Fibroblast of skin of left quadriceps (primary cell): Measurements from ENCODE around the gene RAET1L.
"Not testable (repeated sequence)": the region's sequence is repeated elsewhere in the genome, so short reads cannot be mapped to it uniquely, and the experiment has no call there.

ENCODE experiments used
- DNase-seq, 2 experiments: peaks; one replicate each; pipeline ENCODE4 v3.0.0-alpha.2; 2013; ENCODE audit warnings: low read depth in 2 of 2

Gene RAET1L, protein sequence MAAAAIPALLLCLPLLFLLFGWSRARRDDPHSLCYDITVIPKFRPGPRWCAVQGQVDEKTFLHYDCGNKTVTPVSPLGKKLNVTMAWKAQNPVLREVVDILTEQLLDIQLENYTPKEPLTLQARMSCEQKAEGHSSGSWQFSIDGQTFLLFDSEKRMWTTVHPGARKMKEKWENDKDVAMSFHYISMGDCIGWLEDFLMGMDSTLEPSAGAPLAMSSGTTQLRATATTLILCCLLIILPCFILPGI

DNA sequence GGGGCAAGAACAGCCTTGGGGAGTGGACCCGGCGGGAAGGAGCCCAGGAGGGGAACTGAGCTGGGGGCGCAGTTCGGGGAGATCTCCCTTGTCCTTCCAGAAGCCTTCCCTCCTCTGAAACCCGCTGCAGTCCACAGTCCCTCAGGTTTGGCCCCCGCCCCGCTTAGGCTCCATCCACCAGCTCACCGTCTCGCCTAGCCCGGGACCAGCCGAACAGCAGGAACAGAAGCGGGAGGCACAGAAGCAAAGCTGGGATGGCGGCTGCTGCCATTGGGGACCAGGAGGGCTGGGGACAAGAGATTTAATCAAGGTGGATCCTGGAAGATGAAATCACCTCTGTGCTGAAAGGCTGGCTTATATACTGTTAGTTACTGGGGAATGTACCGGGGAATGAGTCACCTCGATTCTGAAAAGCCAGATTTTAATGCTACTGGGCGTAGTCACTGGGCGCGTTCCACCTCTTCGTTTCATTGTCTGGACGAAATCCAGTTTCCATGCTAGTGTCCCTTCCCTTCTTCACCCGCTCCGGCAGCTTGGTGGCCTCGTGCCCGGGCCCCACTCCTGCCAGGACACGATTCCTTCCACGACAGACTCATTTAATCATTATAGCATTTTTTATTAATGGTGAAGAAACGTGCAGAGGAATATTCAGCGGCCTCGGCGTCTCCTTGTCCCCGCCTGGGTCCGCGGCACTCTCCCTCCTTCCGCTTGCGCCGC lies at the start of gene RAET1L:
TSS of gene RAET1L (minus strand) at position 332 of the 717 bp plus-strand sequence. CDS start at position 271, 61 bp downstream.
- DNase-seq: no peak

DNA sequence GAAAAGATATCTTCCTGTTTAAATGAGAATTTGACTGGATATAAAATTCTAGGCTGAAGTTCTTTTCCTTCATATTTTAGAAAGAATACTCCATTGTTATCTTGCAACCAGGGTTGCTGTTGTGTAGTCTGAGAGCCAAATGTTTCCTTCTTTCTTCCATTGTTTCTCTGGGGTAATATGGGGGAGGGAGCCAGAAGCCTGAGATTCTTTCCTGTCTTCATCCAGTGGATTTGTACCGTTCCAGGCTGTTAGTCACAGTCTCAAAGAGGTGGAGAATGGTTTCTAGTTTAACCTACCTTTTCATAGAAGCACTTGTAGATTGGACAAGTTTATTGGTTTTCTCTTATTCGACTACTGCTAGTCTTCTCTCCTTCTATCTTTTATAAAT lies 49.7 kb upstream of the RAET1L start:
- DNase-seq: no peak

DNA sequence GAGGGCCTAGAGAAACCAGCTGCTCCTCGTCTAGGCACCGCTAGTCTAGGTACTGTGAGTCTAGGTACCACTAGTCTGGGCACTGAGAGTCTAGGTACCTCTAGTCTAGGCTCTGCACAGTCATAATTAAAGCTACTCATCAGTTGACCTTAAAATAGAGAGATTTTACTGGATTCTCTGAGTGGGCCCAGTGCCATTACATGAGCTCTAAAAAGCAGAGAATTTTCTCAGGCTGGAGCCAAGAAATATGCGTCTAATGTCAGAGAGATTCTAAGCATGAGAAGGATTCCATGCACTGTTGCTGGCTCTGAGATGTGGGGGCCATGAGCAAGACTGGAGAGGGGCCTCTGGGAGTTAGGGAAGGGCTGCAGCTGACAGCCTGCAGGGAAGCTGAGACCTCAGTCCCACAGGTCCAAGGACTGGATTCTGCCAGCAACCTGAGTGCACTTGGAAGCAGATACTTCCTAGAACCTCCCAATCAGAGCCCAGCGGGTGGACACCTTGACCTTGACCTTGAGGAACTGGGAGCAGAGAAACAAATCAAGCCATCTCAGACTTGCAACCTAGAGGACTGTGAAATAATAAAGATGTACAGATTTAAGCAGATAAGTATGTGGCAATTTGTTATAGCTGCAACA lies 49.2 kb upstream of the RAET1L start:
- DNase-seq: not testable (repeated sequence)

- no peak for DNase-seq
These were observed 46.9 kb upstream of the RAET1L start for GRCh38 chr6:150072201-150072600.

DNA sequence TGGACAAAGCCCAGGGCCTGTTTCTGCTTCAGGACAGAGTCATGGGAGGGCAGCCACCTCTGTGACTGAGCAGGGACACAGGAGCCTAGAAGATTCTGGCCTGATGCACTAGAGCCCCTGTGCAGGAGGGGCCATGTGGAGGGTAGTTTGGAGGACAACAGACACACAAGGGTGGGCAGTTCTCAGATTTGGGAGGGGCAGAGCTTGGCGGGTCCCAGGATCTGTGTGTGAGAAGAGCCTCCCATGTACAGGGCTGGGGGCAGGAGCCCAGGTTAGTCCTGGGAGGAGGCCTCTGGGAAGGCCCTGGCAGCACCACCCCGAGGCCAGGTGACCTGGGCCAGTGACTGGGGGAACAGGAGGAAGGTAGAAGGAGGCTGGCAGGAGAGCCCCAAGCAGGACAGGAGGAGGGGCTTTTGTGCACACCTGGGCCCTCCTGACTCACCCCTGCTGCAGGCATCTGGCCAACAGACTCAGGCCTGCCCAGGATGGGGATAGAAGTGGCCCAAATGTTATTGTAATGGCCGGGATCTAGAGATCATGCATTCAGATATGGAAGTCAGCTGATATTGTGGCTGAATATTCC lies 45.0 kb upstream of the RAET1L start:
- DNase-seq: no peak

DNA sequence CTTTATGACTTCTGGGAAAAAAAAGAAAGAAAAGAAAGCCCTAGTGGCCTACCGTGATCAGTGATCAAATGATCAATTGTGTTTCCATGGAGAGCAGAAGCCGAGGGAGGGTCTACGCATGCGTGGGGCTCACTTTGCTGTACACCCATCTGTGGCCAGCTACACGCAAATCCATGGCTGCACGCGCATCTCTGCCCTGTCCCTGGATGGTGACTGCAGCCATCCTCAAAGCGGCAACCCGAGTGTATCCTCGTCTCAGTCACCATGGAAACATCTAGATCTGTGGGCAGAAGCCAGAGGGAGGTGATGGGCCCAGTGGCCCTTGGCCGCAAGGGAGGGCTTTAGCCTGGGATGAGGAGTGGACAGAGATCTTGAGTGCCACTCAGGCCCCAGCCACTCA lies 44.4 kb upstream of the RAET1L start:
- no peak for DNase-seq

- peak; percentile 81 to 83 for DNase-seq
These were observed 43.7 kb upstream of the RAET1L start, which contains the start of gene ULBP3 for GRCh38 chr6:150068720-150069648. Gene ULBP3 (minus strand): TSS chr6:150069121. CDS start chr6:150069066, 55 bp downstream.

- no peak for DNase-seq
These were observed 42.8 kb upstream of the RAET1L start for GRCh38 chr6:150068151-150068550.

DNA sequence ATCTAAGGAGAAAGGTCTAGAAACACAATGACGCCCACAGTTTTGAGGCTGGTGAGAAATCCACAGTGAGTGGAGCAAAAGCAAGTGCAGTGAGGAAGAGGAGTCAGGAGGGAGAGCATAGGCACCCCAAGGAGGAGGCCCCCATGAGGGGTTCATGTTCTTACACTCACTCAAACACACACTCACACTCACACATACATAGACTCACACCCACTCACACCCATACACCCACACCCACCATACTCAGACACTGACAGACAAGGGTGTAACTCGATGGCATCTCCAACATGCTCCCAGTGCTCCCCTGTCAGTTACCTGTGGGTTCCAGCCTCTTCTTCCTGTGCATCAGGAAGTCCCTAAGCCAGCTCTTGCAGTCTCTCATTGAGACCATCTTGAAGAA lies 39.8 kb upstream of the RAET1L start:
- DNase-seq: no peak

DNA sequence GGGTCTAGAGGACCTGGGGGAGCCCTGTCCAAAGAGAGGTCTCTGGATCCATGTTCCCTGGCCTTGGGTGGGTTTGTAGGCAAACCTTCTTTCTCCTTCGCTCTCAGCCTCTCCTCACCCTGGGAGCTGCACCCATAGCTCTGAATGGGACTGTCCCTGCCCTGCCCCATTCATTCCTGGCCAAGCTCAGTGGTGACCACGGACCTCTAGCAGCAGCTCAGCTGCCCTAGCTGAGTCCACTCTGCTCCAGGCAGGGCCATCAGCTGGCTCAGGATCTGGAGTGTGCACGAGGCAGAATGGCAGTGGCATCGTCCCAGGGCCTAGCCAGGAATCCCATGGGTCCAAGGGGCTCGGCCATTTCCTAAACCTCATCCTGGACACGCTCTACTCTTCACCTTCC lies 38.3 kb upstream of the RAET1L start:
- no peak for DNase-seq

DNA sequence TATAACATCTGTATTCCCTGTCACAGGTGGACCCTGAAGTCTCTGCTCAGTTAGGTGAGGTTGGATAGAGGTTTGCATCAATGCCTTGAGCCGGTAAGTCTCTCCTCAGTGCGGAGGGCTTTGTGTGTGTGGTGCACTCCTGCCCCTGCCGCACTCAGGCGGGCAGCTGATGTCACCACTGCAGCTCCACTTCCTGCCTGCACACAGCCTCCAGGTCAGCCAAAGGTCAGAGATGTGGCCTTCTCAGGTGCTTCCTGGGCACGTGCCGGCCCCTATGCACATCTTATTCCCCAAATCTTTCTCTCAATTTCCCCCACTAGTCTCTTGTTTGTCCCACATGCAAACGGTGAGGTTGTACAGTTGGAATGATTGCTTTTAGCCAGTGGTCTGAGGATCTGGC lies 34.6 kb upstream of the RAET1L start:
- DNase-seq: not testable (repeated sequence)

DNA sequence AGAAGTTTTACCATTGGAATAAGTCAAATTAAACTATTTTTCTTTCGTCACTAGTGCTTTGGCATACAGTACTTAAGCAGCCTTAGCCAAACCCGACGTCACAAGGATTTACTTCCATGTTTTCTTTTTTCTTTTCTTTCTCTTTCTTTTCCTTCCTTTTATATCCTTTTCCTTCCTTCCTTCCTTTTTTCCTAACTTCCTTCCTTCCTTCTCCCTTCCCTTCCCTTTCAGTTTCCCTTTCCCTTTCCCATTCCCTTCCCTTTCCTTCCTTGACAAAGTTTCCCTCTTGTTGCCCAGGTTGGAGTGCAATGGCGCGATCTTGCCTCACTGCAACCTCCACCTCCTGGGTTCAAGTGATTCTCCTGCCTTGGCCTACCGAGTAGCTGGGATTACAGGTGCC lies 33.7 kb upstream of the RAET1L start:
- DNase-seq: no peak

DNA sequence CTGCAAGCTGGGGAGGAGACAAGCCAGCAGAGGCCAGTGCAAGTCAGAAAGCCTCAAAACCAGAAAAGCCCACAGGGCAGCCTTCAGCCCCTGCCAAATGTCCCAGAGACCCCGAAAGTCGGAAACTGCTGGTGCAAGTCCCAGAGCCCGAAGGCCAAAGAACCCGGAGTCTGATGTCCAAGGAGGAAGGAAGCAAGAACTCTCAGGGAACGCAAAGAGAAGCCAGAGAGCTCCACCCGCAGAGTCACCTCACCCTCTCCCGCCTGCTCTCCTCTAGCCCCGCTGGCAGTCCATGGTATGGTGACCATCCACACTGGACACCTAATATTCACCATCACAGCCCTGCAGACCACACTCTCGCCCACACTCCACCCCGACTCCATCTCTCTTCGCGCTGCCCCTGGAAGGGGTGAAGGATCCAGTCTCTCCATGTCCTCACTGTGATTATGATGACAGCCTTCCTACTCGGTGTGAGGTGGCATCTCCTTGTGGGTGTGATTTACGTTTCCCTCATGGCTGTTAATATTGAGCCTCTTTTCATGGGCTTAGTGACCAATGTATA lies 33.0 kb upstream of the RAET1L start:
- no peak for DNase-seq

DNA sequence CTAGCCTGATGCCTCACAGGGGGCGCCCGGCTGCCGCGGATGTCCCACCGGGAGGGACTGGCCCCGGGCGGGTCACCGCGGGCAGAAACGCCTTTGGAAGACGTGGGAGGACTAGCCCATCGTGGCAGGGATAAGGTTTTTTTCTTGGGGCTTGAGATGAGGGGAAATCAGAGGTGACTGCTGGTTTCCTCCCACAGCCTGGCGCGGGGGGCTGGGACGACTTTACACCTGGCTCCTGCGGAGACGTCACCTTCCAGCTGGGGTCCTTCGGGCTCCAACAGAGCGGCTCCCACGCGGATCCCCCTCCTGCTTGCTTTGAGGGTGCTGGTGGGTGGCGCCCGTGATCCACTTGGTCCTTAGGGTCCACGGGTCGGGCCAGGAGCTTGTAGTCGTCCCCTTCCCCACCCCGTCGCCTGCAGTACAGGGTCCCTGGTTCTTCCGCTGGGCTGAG lies 32.2 kb upstream of the RAET1L start:
- no peak for DNase-seq

- DNase-seq: no peak
These were observed 31.6 kb upstream of the RAET1L start for GRCh38 chr6:150056916-150057315.

DNA sequence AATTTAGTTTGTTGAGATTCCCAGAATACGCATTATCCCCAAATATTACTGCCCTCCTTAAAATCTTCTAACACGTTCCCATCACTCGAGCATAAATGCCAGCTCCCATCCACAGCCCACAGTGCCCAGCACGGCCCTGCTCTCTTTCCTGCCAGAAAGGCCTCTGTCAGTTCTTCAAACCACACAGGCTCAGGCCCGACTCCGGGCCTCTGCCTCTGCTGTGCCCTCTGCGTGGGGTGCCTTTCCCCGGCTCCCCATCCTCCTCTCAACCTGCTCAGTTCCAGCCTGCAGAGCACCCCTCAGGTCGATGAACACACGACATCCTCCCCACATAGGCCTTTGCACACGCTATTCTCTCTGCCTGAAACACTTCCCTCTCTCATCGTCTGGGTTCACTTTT lies 30.8 kb upstream of the RAET1L start:
- DNase-seq: no peak

GRCh38 chr6:150055131-150055530 lies 29.8 kb upstream of the RAET1L start:
- no peak for DNase-seq

DNA sequence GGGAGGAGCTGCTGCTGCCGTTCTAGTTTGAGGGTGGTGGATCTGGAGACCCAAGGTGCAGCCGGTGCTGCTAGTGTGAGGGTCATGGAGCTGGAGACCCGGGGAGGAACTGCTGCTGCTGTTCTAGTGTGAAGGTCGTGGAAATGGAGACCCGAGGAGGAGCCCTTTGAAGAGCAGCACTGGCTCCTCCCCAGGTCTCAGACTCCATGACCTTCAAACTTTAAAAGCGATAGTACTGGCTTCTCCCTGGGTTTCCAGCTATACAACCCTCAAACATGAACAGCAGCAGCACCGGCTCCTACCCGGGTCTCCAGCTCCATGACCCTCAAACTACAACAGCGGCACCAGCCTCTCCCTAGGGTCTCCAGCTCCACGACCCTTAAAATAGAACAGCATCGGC lies 28.1 kb upstream of the RAET1L start:
- DNase-seq: no peak

DNA sequence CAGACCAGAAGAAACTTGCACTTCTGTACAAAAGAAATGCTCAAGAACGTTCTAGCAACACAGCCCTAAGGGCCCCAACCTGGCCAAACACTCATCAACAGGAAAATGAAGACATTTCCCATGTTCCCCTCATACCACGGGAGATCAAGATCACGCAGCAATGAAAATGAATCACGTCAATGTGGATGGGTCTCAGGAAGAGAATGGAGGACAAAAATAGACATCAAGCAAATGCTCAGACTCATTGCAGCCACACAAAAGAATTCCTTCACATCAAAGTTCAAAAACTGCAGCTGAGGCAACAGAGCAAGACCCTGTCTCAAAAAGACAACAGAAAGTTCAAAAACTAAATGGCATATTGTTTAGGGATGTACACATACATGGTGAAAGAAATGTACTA lies 25.5 kb upstream of the RAET1L start:
- DNase-seq: no peak

DNA sequence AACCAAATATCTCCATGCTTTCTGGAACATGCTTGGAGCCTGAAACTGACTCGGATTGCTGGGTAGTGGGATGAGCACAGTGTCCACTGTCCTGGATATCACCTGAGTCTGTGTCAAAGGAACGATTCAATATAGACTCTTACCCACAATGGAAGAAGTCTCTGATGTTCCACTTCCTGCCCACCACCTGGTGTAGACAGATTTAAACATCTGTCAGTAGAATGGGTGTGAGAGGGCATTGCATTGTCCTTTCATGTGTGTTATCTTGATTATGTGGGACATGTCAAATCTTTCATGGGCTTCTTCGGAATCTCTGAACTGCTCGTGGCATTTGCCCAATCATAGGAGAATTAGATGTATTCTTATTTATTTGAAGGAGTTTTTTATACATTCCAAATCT lies 22.8 kb upstream of the RAET1L start:
- no peak for DNase-seq

GRCh38 chr6:150046943-150047342 lies 21.6 kb upstream of the RAET1L start:
- DNase-seq: no peak
